UCSD-AML1 (cell line): ENCODE results near the gene PKDREJ.
A peak's percentile ranks its signal among the peaks of the same experiment; 100 is the strongest.

Experiments used
- DNase-seq: peaks from one replicate; lab custom pipeline; 2025; ENCODE audit not compliant: unreplicated experiment; lab: John Stamatoyannopoulos, UW

PKDREJ gene

GRCh38 chr22:46289244-46289891, 26.2 kb upstream of the PKDREJ start:
- no peak for DNase-seq

- DNase-seq: no peak
Observed at GRCh38 chr22:46288846-46289243, 25.7 kb upstream of the PKDREJ start.

GRCh38 chr22:46287873-46288751, 25.0 kb upstream of the PKDREJ start:
- peak; percentile 89 for DNase-seq

- no peak for DNase-seq
Observed at GRCh38 chr22:46286941-46287872, 24.1 kb upstream of the PKDREJ start.

GRCh38 chr22:46286006-46286405, 22.9 kb upstream of the PKDREJ start:
- DNase-seq: no peak

GRCh38 chr22:46281866-46282678, 18.9 kb upstream of the PKDREJ start:
- DNase-seq: no peak

- DNase-seq: no peak
Observed at GRCh38 chr22:46280999-46281623, 18.0 kb upstream of the PKDREJ start.

GRCh38 chr22:46280063-46280817, 17.1 kb upstream of the PKDREJ start:
- DNase-seq: no peak

- no peak for DNase-seq
Observed at GRCh38 chr22:46278656-46279645, 15.8 kb upstream of the PKDREJ start.

- DNase-seq: no peak
Observed at GRCh38 chr22:46276563-46276962, 13.4 kb upstream of the PKDREJ start.

GRCh38 chr22:46275455-46276122, 12.4 kb upstream of the PKDREJ start:
- DNase-seq: no peak

- no peak for DNase-seq
Observed at GRCh38 chr22:46274381-46274780, 11.2 kb upstream of the PKDREJ start.

- no peak for DNase-seq
Observed at GRCh38 chr22:46273432-46274148, 10.4 kb upstream of the PKDREJ start.

GRCh38 chr22:46272762-46273431, 9.8 kb upstream of the PKDREJ start:
- no peak for DNase-seq

- DNase-seq: no peak
Observed at GRCh38 chr22:46272196-46272595, 9.1 kb upstream of the PKDREJ start.

GRCh38 chr22:46269564-46269963, 6.4 kb upstream of the PKDREJ start:
- DNase-seq: no peak
